SK-N-SH (cell line): ENCODE results near the gene PRSS16.

Experiments used
- CTCF ChIP-seq: fragments of 200-600 bp; sonication (generic); IDR thresholded peaks from 2 replicates; pipeline ENCODE4 v1.6.1; 2017; ENCODE audit warnings: antibody characterized with exemption, mild to moderate bottlenecking, moderate library complexity
- FOSL2 ChIP-seq: IDR thresholded peaks from 2 replicates; pipeline ENCODE4 v1.4.0; 2012; ENCODE audit warnings: low read depth, mild to moderate bottlenecking, moderate library complexity, borderline replicate concordance
- MAX ChIP-seq: IDR thresholded peaks from 2 replicates; pipeline ENCODE4 v1.4.0; 2012; ENCODE audit warnings: low read depth
- MXI1 ChIP-seq: IDR thresholded peaks from 2 replicates; pipeline ENCODE4 v1.6.1; 2012; ENCODE audit warnings: mild to moderate bottlenecking, low read depth, low read length, improper control_type of control experiment
- PBX3 ChIP-seq: IDR thresholded peaks from 2 replicates; pipeline ENCODE4; 2012
- POLR2AphosphoS5 ChIP-seq: IDR thresholded peaks from 2 replicates; pipeline ENCODE4 v1.6.1; 2012; ENCODE audit warnings: low read depth, low read length
- RAD21 ChIP-seq: IDR thresholded peaks from 2 replicates; pipeline ENCODE4 v1.6.1; 2012; ENCODE audit warnings: mild to moderate bottlenecking, low read length
- RFX5 ChIP-seq: IDR thresholded peaks from 2 replicates; pipeline ENCODE4 v1.6.1; 2012; ENCODE audit warnings: mild to moderate bottlenecking, improper control_type of control experiment, low read length
- RXRA ChIP-seq: IDR thresholded peaks from 2 replicates; pipeline ENCODE4 v1.4.0; 2012; ENCODE audit warnings: low read depth, mild to moderate bottlenecking, borderline replicate concordance
- SIN3A ChIP-seq: IDR thresholded peaks from 2 replicates; pipeline ENCODE4 v1.6.1; 2012; ENCODE audit warnings: low read depth, mild to moderate bottlenecking, low read length, moderate library complexity, borderline replicate concordance
- USF2 ChIP-seq: fragments of 150-350 bp; IDR thresholded peaks from 2 replicates; pipeline ENCODE4 v1.6.1; 2017; ENCODE audit warnings: antibody characterized with exemption, low read length, low read depth, borderline replicate concordance

GRCh38 chr6:27260369-27260768, 12.9 kb downstream of the PRSS16 start:
- TF ChIP-seq USF2: no peak
- TF ChIP-seq MAX: no peak
- no peak for TF ChIP-seq CTCF
- no peak for TF ChIP-seq FOSL2
- TF ChIP-seq PBX3: no peak
- TF ChIP-seq RAD21: no peak
- TF ChIP-seq RXRA: no peak
- no peak for TF ChIP-seq RFX5
- TF ChIP-seq POLR2AphosphoS5: no peak
- TF ChIP-seq SIN3A: no peak
- TF ChIP-seq MXI1: no peak
